AG08395 (cell line): ENCODE measurements around the gene CABP2.
"Not testable (repeated sequence)": the region's sequence is repeated elsewhere in the genome, so short reads cannot be mapped to it uniquely, and the experiment has no call there.

ENCODE experiments used
- DNase-seq: peaks from one replicate; pipeline ENCODE4 v3.0.0; 2012; ENCODE audit warnings: mixed read lengths, low spot score

The CABP2 gene

GRCh38 chr11:67476692-67477091 lies 46.6 kb downstream of the CABP2 start:
- not testable (repeated sequence) for DNase-seq

DNA sequence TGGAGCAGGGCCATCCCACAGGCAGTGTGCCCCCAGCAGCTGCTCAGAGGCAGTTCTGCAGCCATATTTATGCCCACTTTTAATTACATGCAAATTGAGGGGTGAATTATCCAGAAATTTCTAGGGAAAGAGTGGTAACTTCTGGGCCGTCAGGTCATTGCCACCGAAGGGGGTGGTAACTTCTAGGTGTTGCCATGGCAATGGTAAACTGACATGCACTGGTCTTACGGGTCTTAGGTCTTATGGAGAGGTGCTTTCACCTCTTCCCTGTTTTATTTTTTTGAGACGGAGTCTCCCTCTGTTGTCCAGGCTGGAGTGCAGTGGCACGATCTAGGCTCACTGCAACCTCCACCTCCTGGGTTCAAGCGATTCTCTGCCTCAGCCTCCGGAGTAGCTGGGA lies 50.4 kb downstream of the CABP2 start:
- no peak for DNase-seq

GRCh38 chr11:67470337-67471002 lies 52.8 kb downstream of the CABP2 start:
- DNase-seq = no peak

DNA sequence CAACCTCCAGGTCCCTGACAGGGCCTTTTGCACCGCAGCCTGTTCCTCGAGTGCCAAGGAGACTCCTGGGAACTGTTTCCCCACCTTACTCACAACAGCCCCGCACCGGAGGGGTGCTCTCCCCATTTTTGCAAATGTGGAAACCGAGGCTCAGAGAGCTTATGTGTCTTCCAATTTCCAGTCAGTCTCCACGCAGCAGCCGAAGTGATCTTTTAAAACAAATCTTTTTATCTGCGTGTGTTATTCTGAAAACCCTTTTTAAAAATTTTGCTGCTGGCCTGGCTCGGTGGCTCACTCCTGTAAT lies 53.8 kb downstream of the CABP2 start:
- no peak for DNase-seq
